NCI-H510A treated with DMSO at 0.1 percent for 48 hours (cell line): ENCODE results near the gene MED4.
"Not testable (repeated sequence)": the region's sequence is repeated elsewhere in the genome, so short reads cannot be mapped to it uniquely, and the experiment has no call there.

ENCODE experiments used
- DNase-seq: peaks from one replicate; lab custom pipeline; 2025; lab: John Stamatoyannopoulos, UW

MED4 gene

DNA sequence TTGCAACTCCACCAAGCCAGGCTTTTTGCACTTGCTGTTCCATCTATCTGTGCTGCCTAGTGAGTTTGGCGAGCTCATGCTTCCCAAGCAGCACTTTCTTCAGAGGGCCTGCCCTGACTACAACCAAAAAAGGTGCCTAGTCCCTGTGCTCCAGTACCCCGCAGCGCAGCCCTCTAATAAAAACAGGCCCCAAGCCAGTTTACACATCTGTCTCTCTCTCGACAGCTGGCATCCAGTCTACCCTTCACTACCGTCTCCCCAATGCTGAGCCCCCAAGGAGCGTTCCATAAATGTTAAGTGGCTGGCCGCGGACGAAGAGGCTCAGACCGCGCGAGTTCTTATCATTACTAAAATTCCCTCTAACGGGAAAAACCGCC, 512 bp downstream of the MED4 start:
- DNase-seq = no peak

- no peak for DNase-seq
Observed at GRCh38 chr13:48093588-48093987, 1.3 kb downstream of the MED4 start.

GRCh38 chr13:48086272-48086671, 8.6 kb downstream of the MED4 start:
- no peak for DNase-seq

- DNase-seq = no peak
Observed at GRCh38 chr13:48081739-48082138, 13.2 kb downstream of the MED4 start.

- DNase-seq = no peak
Observed at GRCh38 chr13:48078251-48078656, 16.6 kb downstream of the MED4 start.

GRCh38 chr13:48074006-48074405, 20.9 kb downstream of the MED4 start:
- DNase-seq = no peak

DNA sequence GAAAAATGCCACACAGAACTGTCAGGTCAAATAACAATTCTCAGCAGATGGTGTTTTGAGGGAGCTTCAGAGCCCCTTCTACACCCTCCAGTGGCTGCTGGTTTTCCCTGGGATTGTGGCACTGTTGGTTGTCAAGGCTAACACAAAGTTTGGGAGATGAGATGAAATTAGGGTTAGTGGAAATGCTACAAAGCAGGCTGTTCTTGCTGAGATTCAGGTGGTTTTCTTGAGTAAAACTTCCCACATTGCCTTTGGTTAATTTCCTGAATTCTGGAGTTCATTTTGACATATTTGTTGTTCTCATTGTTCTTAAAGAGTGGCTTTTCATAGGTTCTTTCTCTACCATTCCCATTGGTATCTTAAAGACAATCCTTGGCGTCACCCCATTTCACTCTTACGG, 22.1 kb downstream of the MED4 start:
- DNase-seq = no peak

DNA sequence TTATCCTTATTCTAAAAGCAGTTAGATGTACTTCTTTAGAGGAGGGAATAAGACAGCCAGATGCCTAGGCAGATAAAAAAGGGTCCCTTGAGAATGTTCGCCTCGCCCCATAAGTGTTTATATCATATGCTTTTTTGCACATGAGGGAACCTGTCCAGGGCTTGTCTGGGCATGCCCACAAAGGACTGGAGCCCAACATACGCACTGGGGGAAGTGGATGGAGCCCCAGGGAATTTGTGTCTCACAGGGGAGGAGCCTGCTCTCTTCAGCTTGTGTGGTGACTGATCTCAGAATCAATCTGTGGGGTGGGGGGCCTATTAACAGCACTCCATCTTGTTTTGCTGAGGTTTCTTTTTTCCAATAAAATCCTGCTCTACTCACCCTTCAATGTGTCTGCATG, 22.6 kb downstream of the MED4 start:
- DNase-seq = no peak

DNA sequence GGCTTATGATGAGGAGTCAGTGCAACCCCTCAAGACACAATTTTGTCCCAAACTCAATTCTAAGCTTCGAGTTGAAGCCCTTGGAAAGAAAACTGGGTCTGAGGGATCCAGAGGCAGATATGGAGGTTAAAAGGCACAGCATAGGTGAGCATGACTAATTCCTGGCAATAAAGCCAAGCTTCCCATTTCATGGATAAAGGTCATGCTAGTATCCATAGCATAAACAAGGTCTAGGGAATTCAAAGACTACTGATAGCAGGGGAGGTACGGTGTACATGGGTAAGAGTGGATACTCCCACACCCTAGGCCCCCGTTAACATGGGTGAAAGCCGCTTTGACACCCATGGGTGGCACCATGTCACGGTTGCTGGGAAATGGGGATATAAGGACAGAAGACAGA, 24.0 kb downstream of the MED4 start:
- no peak for DNase-seq

DNA sequence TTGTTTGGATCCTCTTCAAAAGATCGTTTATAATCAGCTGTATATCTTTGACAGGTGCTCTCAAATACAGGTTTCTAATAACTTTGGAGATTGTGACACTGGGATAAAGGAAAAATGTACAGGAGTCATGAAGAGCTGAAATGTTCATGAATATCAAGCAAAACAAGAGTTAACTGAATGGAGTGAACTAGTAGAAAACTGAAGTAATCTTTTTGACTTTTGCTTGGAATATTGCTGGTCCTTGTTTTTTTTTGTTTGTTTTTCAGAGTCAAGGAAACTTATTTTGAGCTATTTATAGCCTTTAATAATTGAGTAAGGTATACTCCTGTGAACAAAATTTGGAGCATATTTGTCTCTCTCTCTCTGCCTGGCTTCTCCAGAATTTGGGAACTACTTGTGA, 25.3 kb downstream of the MED4 start:
- no peak for DNase-seq

DNA sequence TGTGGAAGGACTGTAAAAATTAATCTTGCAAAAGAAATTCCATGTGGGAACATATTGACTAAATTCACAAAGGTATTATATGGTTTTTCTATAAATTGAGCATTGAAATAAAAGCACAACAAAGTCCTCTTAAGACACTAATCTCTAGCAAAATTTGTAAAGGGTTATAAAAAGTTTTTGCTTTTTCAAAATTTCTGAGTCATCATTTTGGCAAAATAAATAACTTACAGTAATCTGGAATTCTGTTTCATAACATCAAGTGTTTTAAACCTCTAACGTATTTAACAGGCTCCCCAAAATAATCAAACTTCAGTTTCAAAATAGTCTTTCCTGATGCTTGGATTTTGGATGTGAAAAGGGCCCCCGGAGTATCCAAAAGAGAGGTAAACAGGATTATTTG, 26.0 kb downstream of the MED4 start:
- DNase-seq = no peak

- DNase-seq = no peak
Observed at GRCh38 chr13:48068036-48068435, 26.9 kb downstream of the MED4 start.

DNA sequence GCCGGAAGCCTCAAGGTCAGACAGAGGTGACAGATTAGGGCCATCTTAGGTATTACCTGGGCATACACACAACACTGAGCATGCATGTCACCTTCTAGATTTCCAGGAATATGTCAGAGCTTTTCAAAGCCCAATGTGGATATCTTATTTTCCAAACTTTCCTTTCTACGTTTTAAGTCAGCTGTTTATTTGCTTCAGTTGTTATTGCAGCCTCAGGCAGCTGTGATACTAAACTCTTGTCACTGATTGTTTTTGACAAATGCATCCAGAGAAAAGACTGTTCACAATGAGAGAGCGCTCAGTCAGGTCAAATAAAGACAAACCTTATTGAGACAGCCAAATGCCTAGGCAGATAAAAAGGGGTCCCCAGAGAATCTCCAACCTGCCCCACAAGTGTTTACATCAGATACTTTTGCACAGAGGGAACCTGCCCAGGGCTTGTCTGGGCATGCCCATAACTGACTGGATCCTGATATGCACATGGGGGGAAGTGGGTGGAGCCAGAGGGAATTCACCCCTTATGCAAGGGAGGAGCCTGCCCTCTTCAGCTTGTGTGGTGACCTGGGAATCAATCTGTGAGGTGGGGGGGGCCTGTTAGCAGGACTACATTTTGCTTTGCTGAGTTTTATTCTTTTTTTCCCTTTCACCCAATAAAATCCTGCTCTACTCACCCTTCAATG, 28.5 kb downstream of the MED4 start:
- DNase-seq = no peak

DNA sequence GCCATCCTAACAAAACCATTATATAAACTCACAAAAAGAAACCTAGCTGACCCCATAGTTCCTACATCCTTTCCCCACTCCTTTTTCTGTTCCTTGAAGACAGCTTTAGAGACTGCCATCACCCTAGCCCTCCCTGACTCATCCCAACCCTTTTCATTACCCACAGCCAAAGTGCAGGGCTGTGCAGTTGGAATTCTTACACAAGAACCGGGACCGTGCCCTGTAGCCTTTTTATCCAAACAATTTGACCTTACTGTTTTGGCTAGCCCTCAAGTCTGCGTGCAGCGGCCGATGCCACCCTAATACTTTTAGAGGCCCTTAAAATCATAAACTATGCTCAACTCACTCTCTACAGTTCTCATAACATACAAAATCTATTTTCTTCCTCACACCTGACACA, 35.0 kb downstream of the MED4 start:
- DNase-seq = not testable (repeated sequence)

DNA sequence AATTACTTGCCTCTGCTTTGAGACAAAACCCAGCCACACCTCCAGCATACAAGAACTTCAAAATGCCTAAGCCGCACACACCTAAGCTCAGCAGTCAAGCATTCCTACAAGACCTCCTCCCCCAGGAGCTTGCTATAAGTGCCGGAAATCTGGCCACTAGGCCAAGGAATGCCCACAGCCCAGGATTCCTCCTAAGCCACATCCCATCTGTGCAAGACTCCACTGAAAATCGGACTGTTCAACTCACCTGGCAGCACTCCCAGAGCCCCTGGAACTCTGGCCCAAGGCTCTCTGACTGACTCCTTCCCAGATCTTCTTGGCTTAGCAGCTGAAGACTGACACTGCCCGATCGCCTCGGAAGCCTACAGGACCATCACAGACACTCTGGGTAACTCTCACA, 36.4 kb downstream of the MED4 start:
- not testable (repeated sequence) for DNase-seq

- no peak for DNase-seq
Observed at GRCh38 chr13:48055712-48056111, 39.2 kb downstream of the MED4 start.

DNA sequence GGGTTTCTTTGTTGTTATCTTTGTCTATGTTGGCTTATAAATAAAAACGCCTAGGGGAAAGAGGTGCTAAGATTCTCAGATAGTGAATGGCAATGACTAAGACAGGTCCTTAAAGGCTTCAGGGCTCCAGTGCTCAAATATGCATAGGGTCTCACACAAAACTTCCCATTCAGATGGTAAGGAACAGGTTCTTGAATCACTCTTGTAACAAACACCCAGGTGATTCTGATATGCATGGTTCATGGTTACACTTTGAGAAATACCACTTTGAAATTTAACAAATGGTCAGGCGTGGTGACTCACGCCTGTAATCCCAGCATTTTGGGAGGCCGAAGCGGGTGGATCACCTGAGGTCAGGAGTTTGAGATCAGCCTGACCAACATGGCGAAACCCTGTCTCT, 40.3 kb downstream of the MED4 start:
- no peak for DNase-seq

DNA sequence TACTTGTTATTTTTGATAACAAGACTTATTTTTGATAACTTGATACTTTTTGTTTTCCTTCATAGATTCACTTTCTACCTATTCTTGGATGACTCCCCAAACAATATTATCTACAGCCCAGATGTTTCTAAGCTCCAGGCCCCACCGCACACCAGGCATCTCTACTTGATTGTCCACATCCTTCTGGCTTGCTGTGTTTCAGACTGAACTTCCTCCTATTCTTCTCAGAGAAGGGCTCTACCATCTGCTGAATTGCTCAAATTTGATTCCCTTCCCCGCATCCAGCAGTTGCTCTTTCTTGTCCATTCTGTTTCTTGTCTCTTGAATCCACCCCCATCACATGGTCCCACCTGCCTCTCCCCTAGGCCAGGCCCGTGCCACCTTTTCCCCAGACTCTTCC, 44.4 kb downstream of the MED4 start:
- DNase-seq = no peak

- no peak for DNase-seq
Observed at GRCh38 chr13:48043789-48044503, 51.0 kb downstream of the MED4 start.

DNA sequence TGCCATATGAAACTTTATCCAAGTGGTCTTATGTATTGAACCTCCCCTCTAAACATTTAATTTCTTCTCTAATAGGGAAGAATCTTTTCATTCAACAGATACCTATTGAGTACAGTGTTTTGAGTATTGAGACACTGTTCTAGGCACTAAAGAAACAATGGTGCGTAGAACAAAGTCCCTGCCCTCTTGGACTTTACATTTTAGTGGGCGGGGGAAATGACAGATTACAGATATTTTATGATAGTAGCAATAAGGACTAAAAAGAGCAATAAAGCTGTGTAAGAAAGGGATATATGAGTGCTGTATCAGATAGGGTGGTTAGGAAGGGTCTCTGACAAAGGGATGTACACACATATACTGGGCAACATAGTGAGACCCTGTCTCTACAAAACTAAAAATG, 52.0 kb downstream of the MED4 start:
- no peak for DNase-seq

DNA sequence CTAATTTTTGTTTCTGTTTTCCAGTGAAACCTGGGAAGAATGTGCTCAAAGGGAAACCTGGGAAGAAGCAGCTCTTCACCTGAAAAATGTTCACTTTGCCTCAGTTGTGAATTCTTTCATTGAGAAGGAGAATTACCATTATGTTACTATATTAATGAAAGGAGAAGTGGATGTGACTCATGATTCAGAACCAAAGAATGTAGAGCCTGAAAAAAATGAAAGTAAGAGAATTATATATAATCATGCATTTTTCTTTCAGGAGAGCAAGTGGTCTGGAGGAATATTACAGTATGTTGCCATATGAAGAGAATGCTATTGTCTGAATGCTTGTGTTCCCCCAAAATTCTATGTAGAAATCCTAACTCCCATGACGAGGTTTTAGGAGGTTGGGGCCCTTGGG, 54.0 kb downstream of the MED4 start:
- DNase-seq = no peak

GRCh38 chr13:48040049-48040448, 54.9 kb downstream of the MED4 start:
- DNase-seq = no peak

DNA sequence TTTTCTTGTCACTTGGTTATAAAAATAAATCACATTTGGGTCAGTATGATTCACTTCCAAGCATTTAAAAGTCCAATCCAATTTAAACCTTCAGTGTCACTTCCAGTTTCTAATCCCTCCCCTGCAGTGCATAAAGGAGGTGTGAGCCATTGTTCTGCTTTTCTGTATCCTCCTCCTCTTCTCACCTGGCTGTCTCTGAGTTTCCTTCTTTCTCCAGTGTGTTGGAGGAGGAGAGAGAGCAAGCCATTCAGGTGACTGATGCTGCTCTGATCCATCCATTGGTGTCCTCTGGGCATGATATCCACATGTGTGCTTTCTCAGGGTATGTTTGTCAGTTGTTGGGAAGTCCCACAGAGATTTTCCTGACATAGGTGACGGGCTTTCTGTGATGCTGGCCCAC, 56.1 kb downstream of the MED4 start:
- no peak for DNase-seq
